Dedifferentiated amniotic fluid mesenchymal stem cell (primary cell): ENCODE data around the gene MLH3.

Experiments
- DNase-seq: peaks from one replicate; pipeline ENCODE4 v3.0.0-alpha.2; 2016; ENCODE audit errors: extremely low spot score

Gene MLH3

GRCh38 chr14:75067212-75067611, 15.9 kb upstream of the MLH3 start:
- no peak for DNase-seq

GRCh38 chr14:75066691-75067090, 15.4 kb upstream of the MLH3 start:
- DNase-seq, result no peak

- no peak for DNase-seq
Measured at GRCh38 chr14:75064205-75064567, 12.9 kb upstream of the MLH3 start.

GRCh38 chr14:75063491-75064204, 12.4 kb upstream of the MLH3 start, which contains the start of gene ACYP1:
Gene ACYP1, minus strand, starts transcription at chr14:75064024. Its CDS starts 471 bp downstream, at chr14:75063553.
- DNase-seq, result peak; percentile 83

- DNase-seq, result no peak
Measured at GRCh38 chr14:75063013-75063412, 11.7 kb upstream of the MLH3 start.

GRCh38 chr14:75060420-75060819, 9.2 kb upstream of the MLH3 start:
- no peak for DNase-seq

GRCh38 chr14:75059642-75060041, 8.4 kb upstream of the MLH3 start:
- no peak for DNase-seq

GRCh38 chr14:75054421-75054820, 3.2 kb upstream of the MLH3 start:
- DNase-seq, result no peak

GRCh38 chr14:75053396-75054291, 2.4 kb upstream of the MLH3 start:
- DNase-seq, result no peak

- no peak for DNase-seq
Measured at GRCh38 chr14:75051556-75051899, 261 bp upstream of the MLH3 start.

- peak; percentile 74 for DNase-seq
Measured at GRCh38 chr14:75049731-75050201, 1.5 kb downstream of the MLH3 start.

- no peak for DNase-seq
Measured at GRCh38 chr14:75049136-75049535, 2.1 kb downstream of the MLH3 start.

- no peak for DNase-seq
Measured at GRCh38 chr14:75048101-75048500, 3.2 kb downstream of the MLH3 start.

- no peak for DNase-seq
Measured at GRCh38 chr14:75047506-75047905, 3.8 kb downstream of the MLH3 start.

- DNase-seq, result no peak
Measured at GRCh38 chr14:75046899-75047298, 4.4 kb downstream of the MLH3 start.

GRCh38 chr14:75046275-75046674, 5.0 kb downstream of the MLH3 start:
- DNase-seq, result no peak

GRCh38 chr14:75044752-75045151, 6.5 kb downstream of the MLH3 start:
- DNase-seq, result no peak

GRCh38 chr14:75044322-75044721, 6.9 kb downstream of the MLH3 start:
- DNase-seq, result peak; percentile 33

- no peak for DNase-seq
Measured at GRCh38 chr14:75042035-75042434, 9.2 kb downstream of the MLH3 start.

- DNase-seq, result no peak
Measured at GRCh38 chr14:75041613-75042012, 9.7 kb downstream of the MLH3 start.

GRCh38 chr14:75040959-75041358, 10.3 kb downstream of the MLH3 start:
- DNase-seq, result no peak

- DNase-seq, result no peak
Measured at GRCh38 chr14:75040507-75040906, 10.8 kb downstream of the MLH3 start.

- no peak for DNase-seq
Measured at GRCh38 chr14:75032939-75033338, 18.3 kb downstream of the MLH3 start.
